Tibial nerve (tissue), 4 donors: Measurements from ENCODE around the gene TMEM86B. TPM values are rescaled to one million over a fixed set of nuclear protein-coding genes. Genes with fewer than 3 reads are reported as not detected.

Experiments used
- DNase-seq, 2 donors: peaks; one replicate each; pipeline ENCODE4 v3.0.0-alpha.2; 2019; ENCODE audit warnings: low spot score in 2 of 2
- H3K27ac ChIP-seq, 4 donors: fragments of 200-600 bp; sonication (generic) in 3 of 4; one replicate each; pipeline ENCODE4 v1.5.1; 2017 to 2019; ENCODE audit warnings: mild to moderate bottlenecking in 1 of 4
- H3K27me3 ChIP-seq, 2 donors: fragments of 200-600 bp; sonication (generic) in 1 of 2; one replicate each; pipeline versions ENCODE4 v1.5.1 to v1.6.0; 2017 to 2019
- H3K36me3 ChIP-seq, 3 donors: fragments of 200-600 bp; sonication (generic); one replicate each; pipeline ENCODE4 v1.5.1; 2018 to 2019
- H3K4me1 ChIP-seq, 4 donors: fragments of 200-600 bp; sonication (generic) in 3 of 4; one replicate each; pipeline ENCODE4 v1.5.1; 2017 to 2019
- H3K4me3 ChIP-seq, 4 donors: fragments of 200-600 bp; sonication (generic) in 3 of 4; one replicate each; pipeline ENCODE4 v1.5.1; 2017 to 2019; ENCODE audit warnings: mild to moderate bottlenecking in 1 of 4, moderate library complexity in 1 of 4
- H3K9me3 ChIP-seq, 4 donors: fragments of 200-600 bp; sonication (generic) in 3 of 4; one replicate each; pipeline ENCODE4 v1.5.1; 2017 to 2019
- EP300 ChIP-seq, 2 donors: sonication (generic); formaldehyde crosslinking; IDR thresholded peaks; one replicate each; pipeline ENCODE4 v1.6.1; 2017; ENCODE audit warnings: antibody characterized with exemption in 2 of 2, mild to moderate bottlenecking in 1 of 2
- POLR2A ChIP-seq, 2 donors: fragments of 450-650 bp; IDR thresholded peaks; one replicate each; pipeline ENCODE4 v1.6.1; 2017; ENCODE audit warnings: antibody characterized with exemption in 2 of 2, mild to moderate bottlenecking in 2 of 2, moderate library complexity in 2 of 2
- WGBS, 2 donors: methylation state at CpG; one replicate each; pipeline ENCODE4 v1.1.5; 2018; 5-methylcytosine and 5-hydroxymethylcytosine counted together
- total RNA-seq, 4 donors: library from RNA; depleted of rRNA; stranded (reverse); fragments of >200 nt; gene quantifications; one replicate each; pipeline ENCODE4 v1.1.0, GENCODE V29; 2016
- TF ChIP-seq, protein P1 (sequence below), 5 experiments: fragments of 200-600 bp in 3 of 5; fragments of 450-650 bp in 2 of 5; sonication (generic) in 3 of 5; IDR thresholded peaks; one replicate each; pipeline ENCODE4 v1.5.1; 2016 to 2019; ENCODE audit warnings: antibody characterized with exemption in 5 of 5, mild to moderate bottlenecking in 3 of 5, moderate library complexity in 2 of 5

The TMEM86B gene, protein sequence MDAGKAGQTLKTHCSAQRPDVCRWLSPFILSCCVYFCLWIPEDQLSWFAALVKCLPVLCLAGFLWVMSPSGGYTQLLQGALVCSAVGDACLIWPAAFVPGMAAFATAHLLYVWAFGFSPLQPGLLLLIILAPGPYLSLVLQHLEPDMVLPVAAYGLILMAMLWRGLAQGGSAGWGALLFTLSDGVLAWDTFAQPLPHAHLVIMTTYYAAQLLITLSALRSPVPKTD
- total RNA-seq = 1 to 10 TPM in 3 of 4 donors, under 1 TPM in 1; 0.44 to 8.6 (median 3.0) TPM

DNA sequence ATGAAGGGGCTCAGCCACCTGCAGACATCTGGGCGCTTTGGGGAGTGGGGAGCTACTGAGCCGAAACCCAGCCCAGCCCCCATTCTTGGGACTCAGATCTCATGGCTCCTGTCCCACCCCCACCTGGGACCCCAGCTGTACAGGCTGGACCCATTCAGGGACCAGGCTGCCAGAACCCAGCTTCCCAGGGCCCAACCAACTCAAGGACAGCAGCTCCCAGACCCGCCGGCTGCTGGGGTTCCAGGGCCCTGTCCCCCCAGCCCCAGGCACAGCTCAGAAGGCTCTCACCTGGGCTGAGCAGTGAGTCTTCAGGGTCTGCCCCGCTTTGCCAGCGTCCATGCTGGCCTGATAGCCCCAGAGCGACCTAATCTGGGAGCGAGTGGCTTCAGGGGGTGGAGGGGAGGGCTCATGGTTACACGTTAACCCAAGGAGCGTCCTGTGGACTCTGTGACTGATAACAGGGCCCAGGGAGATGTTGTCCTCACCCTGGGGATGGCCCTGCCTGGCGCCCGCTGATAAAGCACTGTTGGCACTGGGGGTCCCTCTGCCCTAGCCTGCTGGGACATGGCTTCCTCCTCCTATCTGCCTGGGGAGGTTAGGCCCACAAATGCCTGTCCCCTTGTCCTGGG lies at the start of gene TMEM86B:
Gene TMEM86B, minus strand, starts transcription at position 361 of the 629 bp plus-strand sequence. Its CDS starts 22 bp downstream, at position 339.
- H3K27me3 ChIP-seq = no peaks in the 10 kb centered on the region
- no peaks in the 10 kb centered on the region for H3K9me3 ChIP-seq
- H3K36me3 ChIP-seq = peaks cover 0 to 77% (median 24%) of the 10 kb centered on the region in 3 donors
- H3K4me3 ChIP-seq = no peak within 1 kb of the TSS
- DNase-seq = no peak
- no peaks in the 10 kb centered on the region for H3K4me1 ChIP-seq
- no peak for TF ChIP-seq POLR2A (IDR thresholded peaks at IDR 0.05)
- TF ChIP-seq, protein P1, sequence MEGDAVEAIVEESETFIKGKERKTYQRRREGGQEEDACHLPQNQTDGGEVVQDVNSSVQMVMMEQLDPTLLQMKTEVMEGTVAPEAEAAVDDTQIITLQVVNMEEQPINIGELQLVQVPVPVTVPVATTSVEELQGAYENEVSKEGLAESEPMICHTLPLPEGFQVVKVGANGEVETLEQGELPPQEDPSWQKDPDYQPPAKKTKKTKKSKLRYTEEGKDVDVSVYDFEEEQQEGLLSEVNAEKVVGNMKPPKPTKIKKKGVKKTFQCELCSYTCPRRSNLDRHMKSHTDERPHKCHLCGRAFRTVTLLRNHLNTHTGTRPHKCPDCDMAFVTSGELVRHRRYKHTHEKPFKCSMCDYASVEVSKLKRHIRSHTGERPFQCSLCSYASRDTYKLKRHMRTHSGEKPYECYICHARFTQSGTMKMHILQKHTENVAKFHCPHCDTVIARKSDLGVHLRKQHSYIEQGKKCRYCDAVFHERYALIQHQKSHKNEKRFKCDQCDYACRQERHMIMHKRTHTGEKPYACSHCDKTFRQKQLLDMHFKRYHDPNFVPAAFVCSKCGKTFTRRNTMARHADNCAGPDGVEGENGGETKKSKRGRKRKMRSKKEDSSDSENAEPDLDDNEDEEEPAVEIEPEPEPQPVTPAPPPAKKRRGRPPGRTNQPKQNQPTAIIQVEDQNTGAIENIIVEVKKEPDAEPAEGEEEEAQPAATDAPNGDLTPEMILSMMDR (IDR thresholded peaks at IDR 0.05) = no peak
- no peak for TF ChIP-seq EP300 (IDR thresholded peaks at IDR 0.05)
- WGBS, 2 donors = 84 to 89% methylated on average over 3 to 12 of the region's 12 CpGs
- H3K27ac ChIP-seq = peak within 1 kb of the TSS in 1 of 4 donors; percentile 53

DNA sequence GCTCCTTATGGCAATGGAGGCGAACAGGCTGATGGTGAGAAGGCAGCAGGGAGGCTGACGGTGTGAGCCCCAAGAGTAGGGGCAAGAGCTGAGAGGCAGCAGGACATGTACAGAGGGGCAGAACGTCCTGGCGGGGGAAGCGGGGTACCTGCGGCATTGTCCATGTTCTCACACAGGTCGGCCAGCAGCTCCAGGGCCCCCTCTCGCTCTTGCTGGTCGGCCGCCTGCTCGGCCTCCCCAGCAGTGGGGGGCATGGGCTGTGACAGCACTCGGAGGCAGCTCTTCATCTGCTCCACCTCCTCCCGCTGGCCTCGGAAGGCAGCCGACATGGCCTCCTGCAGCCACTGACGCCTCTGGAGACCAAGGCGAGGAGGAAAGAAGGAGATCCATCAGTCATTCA lies 48.9 kb upstream of the TMEM86B start:
- DNase-seq = no peak
- Histone ChIP-seq H3K27me3 (no peaks in the 10 kb centered on the region), H3K36me3 (peaks cover 0 to 56% (median 7%) of the 10 kb centered on the region in 3 donors), H3K4me3 (no peak overlapping the region), H3K27ac (no peak overlapping the region), H3K4me1 (peaks cover 0 to 17% (median 12%) of the 10 kb centered on the region in 4 donors), H3K9me3 (no peaks in the 10 kb centered on the region)
- WGBS, 2 donors = 89 to 90% methylated on average over 17 of the region's 17 CpGs
- TF ChIP-seq POLR2A (IDR thresholded peaks at IDR 0.05) = no peak
- TF ChIP-seq, protein P1 (IDR thresholded peaks at IDR 0.05) = no peak
- TF ChIP-seq EP300 (IDR thresholded peaks at IDR 0.05) = no peak

DNA sequence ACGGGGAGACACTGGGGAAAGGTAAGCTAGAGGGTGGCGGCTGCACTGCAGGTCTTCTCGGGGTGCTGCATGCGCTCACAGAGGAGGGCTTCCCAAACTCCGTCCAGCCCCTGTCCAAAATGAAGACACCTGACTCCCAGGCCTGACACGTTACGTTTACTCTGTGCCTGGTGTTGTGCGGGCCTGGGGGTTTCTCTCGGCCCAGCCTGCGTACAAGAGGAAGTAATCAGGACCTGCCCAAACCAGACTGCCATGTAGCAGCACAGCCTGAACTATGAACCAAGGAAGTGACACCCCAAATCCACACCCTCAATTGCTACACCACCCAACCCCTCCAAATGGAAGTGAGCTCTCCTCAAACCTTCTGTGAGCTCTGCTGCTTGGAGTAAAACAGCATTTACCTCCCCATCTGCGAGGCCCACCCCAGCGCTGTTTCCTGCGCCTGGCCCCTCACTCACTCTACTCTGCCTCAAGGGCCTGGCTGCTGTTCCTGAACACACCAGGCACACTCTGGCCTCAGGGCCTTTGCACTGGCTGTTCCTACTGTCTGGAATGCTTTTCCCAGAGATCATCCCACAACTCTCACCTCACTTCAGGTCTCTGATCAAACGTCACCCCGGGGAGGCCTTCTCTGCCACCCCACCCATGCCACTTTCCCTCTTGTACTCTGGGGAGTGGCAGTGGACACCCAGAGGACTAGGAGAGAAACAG lies 48.3 kb upstream of the TMEM86B start:
- Histone ChIP-seq H3K9me3 (no peaks in the 10 kb centered on the region), H3K27ac (no peak overlapping the region), H3K4me1 (peaks cover 0 to 17% (median 12%) of the 10 kb centered on the region in 4 donors), H3K27me3 (no peaks in the 10 kb centered on the region), H3K4me3 (no peak overlapping the region), H3K36me3 (peaks cover 0 to 62% (median 7%) of the 10 kb centered on the region in 3 donors)
- WGBS, 2 donors = 87 to 89% methylated on average over 15 of the region's 15 CpGs
- DNase-seq = no peak
- TF ChIP-seq, protein P1 (IDR thresholded peaks at IDR 0.05) = no peak
- TF ChIP-seq EP300 (IDR thresholded peaks at IDR 0.05) (no peak), POLR2A (IDR thresholded peaks at IDR 0.05) (no peak)

DNA sequence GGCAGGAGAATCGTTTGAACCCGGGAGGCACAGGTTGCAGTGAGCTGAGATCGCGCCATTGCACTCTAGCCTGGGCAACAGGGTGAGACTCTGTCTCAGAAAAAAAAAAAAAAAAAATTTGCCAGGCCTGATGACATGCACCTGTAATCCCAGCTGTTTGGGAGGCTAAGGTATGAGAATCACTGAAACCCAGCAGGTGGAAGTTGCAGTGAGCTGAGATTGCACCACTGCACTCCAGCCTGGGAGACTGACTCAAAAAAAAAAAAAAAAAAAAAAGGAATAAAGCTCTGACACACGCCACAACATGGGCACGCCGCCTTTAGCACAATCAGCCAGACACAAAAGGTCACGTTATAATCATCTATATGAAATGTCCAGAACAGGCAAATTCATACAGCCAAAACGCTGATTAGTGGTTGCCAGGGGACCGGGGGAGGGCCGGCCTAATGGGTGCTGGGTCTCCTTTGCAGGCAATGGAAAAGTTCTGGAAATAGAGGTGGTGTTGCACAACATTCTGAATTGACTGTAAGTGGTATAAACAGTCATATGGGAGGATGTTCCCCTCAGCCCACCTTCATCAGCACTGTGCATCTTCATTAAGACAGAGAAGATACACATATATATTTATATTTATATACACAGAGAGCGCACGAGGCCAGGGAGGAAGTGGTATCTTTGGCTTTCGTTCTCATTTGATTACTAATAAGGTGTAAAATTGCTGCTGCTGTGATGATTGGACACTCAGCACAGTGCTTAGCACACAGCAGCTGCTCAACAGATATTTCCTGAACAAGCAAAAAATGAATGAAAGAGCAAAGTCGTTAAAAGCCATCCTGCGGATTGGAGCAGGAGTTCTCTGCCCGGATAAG lies 47.5 kb upstream of the TMEM86B start:
- no peak for DNase-seq
- H3K36me3 ChIP-seq = peaks cover 0 to 70% (median 7%) of the 10 kb centered on the region in 3 donors

More for the DNA sequence above, 47.5 kb upstream of the TMEM86B start:
- TF ChIP-seq EP300 (IDR thresholded peaks at IDR 0.05) = no peak
- no peak for TF ChIP-seq POLR2A (IDR thresholded peaks at IDR 0.05)
- TF ChIP-seq, protein P1 (IDR thresholded peaks at IDR 0.05) = no peak
- H3K4me3 ChIP-seq = no peak overlapping the region
- H3K4me1 ChIP-seq = peaks cover 0 to 17% (median 12%) of the 10 kb centered on the region in 4 donors
- H3K27me3 ChIP-seq = no peaks in the 10 kb centered on the region
- no peaks in the 10 kb centered on the region for H3K9me3 ChIP-seq
- WGBS, 2 donors = 74 to 79% methylated on average over 17 of the region's 17 CpGs
- no peak overlapping the region for H3K27ac ChIP-seq
